AG10803 (cell line): Measurements from ENCODE around the gene TANGO2.
A peak's percentile ranks its signal among the peaks of the same experiment; 100 is the strongest.

Experiments
- DNase-seq: peaks from one replicate; pipeline ENCODE4 v3.0.0; 2010; ENCODE audit warnings: low read depth
- H3K4me3 ChIP-seq: 2 replicates; pipeline ENCODE4 v1.5.1; 2011; ENCODE audit warnings: mild to moderate bottlenecking, low read length, control low read depth
- CTCF ChIP-seq: conservative IDR thresholded peaks from 2 replicates; pipeline ENCODE4 v1.5.1; 2011; ENCODE audit warnings: mild to moderate bottlenecking, low read length, control low read depth, inconsistent platforms

The TANGO2 gene

GRCh38 chr22:20011993-20012740 lies 8.7 kb upstream of the TANGO2 start:
- no peak for TF ChIP-seq CTCF
- DNase-seq, result no peak
- H3K4me3 ChIP-seq, result no peak overlapping the region

- no peak for TF ChIP-seq CTCF
- DNase-seq, result no peak
Measured at GRCh38 chr22:20012741-20013331, 8.1 kb upstream of the TANGO2 start.

GRCh38 chr22:20013382-20013871 lies 7.5 kb upstream of the TANGO2 start:
- TF ChIP-seq CTCF, result peak; percentile 73
- H3K4me3 ChIP-seq, result no peak overlapping the region
- DNase-seq, result peak; percentile 39

More at GRCh38 chr22:20012741-20013331, 8.1 kb upstream of the TANGO2 start:
- H3K4me3 ChIP-seq, result no peak overlapping the region

GRCh38 chr22:20014526-20015186 lies 6.3 kb upstream of the TANGO2 start:
- TF ChIP-seq CTCF, result no peak
- no peak overlapping the region for H3K4me3 ChIP-seq
- no peak for DNase-seq

GRCh38 chr22:20015187-20015625 lies 5.7 kb upstream of the TANGO2 start:
- DNase-seq, result no peak
- H3K4me3 ChIP-seq, result no peak overlapping the region
- no peak for TF ChIP-seq CTCF

GRCh38 chr22:20015971-20016733 lies 4.8 kb upstream of the TANGO2 start:
- no peak for TF ChIP-seq CTCF
- DNase-seq, result no peak
- H3K4me3 ChIP-seq, result peak overlapping the region; percentile 54
